OCI-LY1 (cell line): ENCODE data around the gene DCAF5.

Experiments used
- EZH2 ChIP-seq: fragments of 200-600 bp; sonication (generic), shearing (Covaris generic); IDR thresholded peaks from 2 replicates; pipeline ENCODE4 v1.8.0; 2017; ENCODE audit warnings: borderline replicate concordance, mixed run types, mild to moderate bottlenecking, antibody characterized with exemption, low read length, moderate library complexity, mixed read lengths
- TF ChIP-seq, protein P1 (sequence below): fragments of 200-600 bp; sonication (generic), shearing (Covaris generic); IDR thresholded peaks from 2 replicates; pipeline ENCODE4 v1.5.1; 2017; ENCODE audit warnings: mild to moderate bottlenecking, antibody characterized with exemption, low read length, moderate library complexity, mixed read lengths

DNA sequence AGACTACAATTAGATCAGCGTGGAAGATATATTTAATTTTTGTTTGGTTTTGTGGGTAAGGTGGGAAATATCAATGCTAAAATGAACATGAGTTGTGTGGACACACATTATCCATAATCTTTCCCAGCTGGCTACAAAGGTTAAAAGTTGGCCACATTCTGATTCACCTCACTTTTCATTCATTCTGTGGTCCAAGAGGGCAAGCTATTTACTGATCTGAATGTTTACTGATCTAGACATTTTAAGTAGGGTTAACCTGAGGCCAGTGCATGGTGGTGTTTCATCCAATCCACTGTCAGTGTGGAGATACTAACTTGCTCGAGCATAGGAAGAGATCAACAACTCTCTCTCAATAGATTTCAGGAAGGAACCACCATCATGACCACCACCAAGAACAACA lies 71.6 kb downstream of the DCAF5 start:
- TF ChIP-seq, protein P1, sequence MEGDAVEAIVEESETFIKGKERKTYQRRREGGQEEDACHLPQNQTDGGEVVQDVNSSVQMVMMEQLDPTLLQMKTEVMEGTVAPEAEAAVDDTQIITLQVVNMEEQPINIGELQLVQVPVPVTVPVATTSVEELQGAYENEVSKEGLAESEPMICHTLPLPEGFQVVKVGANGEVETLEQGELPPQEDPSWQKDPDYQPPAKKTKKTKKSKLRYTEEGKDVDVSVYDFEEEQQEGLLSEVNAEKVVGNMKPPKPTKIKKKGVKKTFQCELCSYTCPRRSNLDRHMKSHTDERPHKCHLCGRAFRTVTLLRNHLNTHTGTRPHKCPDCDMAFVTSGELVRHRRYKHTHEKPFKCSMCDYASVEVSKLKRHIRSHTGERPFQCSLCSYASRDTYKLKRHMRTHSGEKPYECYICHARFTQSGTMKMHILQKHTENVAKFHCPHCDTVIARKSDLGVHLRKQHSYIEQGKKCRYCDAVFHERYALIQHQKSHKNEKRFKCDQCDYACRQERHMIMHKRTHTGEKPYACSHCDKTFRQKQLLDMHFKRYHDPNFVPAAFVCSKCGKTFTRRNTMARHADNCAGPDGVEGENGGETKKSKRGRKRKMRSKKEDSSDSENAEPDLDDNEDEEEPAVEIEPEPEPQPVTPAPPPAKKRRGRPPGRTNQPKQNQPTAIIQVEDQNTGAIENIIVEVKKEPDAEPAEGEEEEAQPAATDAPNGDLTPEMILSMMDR, result no peak
- TF ChIP-seq EZH2, result no peak
